GM21367 (cell line): ENCODE results near the gene TRIM47.

ENCODE experiments used
- ATAC-seq: cut with Tn5 transposase; IDR thresholded peaks from one replicate; pipeline ENCODE4 v1.9.1; 2021; ENCODE audit not compliant: unreplicated experiment

TRIM47 gene

GRCh38 chr17:75909051-75909811 is 30.9 kb upstream of the TRIM47 start:
- ATAC-seq = no peak

- ATAC-seq = no peak
These were observed 29.8 kb upstream of the TRIM47 start for GRCh38 chr17:75908201-75908600.

- no peak for ATAC-seq
These were observed 27.9 kb upstream of the TRIM47 start for GRCh38 chr17:75906143-75906884.

GRCh38 chr17:75904749-75905521 is 26.6 kb upstream of the TRIM47 start, which contains the start of gene MRPL38:
MRPL38 (minus strand) TSS chr17:75904884; CDS start chr17:75904875, 9 bp downstream.
- ATAC-seq = peak; percentile 88

- ATAC-seq = no peak
These were observed 24.0 kb upstream of the TRIM47 start for GRCh38 chr17:75902406-75902805.

- no peak for ATAC-seq
These were observed 23.3 kb upstream of the TRIM47 start for GRCh38 chr17:75901727-75902126.

GRCh38 chr17:75900691-75901533 is 22.5 kb upstream of the TRIM47 start:
- no peak for ATAC-seq

GRCh38 chr17:75899767-75900468 is 21.5 kb upstream of the TRIM47 start:
- no peak for ATAC-seq

GRCh38 chr17:75899353-75899752 is 21.0 kb upstream of the TRIM47 start:
- no peak for ATAC-seq

GRCh38 chr17:75898791-75899190 is 20.4 kb upstream of the TRIM47 start:
- no peak for ATAC-seq

- ATAC-seq = no peak
These were observed 19.7 kb upstream of the TRIM47 start for GRCh38 chr17:75898065-75898464.

GRCh38 chr17:75897160-75898019 is 19.0 kb upstream of the TRIM47 start:
- no peak for ATAC-seq

- ATAC-seq = peak; percentile 40
These were observed 18.2 kb upstream of the TRIM47 start, which contains the start of gene TRIM65 for GRCh38 chr17:75896415-75897159. TRIM65 (minus strand) TSS chr17:75896951; CDS start chr17:75896937, 14 bp downstream.

GRCh38 chr17:75895370-75896155 is 17.2 kb upstream of the TRIM47 start:
- ATAC-seq = no peak

- no peak for ATAC-seq
These were observed 15.8 kb upstream of the TRIM47 start for GRCh38 chr17:75894049-75894733.

GRCh38 chr17:75893305-75894048 is 15.1 kb upstream of the TRIM47 start:
- no peak for ATAC-seq
